ENCODE data around the gene KRT9.

DNA sequence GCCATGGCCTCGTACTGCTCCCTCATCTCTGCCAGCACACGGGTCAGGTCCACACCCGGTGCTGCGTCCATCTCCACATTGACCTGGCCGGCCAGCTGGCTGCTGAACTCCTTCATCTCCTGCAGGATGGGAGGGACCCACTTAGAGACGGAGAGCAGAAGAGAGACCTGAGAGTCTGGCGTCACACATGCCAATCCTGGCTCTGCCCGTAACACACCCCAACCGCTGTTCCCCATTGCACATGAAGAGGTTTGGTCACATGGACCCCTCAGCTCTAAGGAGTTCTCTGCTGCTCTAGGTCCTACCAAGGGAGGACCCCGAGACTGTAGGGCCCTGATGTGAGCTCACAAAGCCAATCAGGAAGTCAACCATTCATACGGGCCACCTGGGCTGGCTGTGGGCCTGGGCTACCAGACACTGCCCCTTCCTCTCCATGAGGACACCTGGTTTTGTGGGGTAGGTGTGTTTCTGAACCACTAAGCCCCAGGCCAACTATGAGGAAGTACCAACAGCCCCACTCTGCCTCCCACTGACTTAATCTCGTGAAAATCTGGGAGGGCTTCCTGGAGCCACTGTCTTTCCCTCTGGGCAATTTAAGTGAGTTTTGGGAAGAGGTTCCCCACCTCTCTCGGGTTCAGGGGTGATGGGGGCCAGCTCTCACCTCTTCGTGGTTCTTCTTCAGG, 55.6 kb downstream of the KRT9 start:
- TF ChIP-seq EP300 (IDR thresholded peaks at IDR 0.05) = no peak
- TF ChIP-seq, protein P1, sequence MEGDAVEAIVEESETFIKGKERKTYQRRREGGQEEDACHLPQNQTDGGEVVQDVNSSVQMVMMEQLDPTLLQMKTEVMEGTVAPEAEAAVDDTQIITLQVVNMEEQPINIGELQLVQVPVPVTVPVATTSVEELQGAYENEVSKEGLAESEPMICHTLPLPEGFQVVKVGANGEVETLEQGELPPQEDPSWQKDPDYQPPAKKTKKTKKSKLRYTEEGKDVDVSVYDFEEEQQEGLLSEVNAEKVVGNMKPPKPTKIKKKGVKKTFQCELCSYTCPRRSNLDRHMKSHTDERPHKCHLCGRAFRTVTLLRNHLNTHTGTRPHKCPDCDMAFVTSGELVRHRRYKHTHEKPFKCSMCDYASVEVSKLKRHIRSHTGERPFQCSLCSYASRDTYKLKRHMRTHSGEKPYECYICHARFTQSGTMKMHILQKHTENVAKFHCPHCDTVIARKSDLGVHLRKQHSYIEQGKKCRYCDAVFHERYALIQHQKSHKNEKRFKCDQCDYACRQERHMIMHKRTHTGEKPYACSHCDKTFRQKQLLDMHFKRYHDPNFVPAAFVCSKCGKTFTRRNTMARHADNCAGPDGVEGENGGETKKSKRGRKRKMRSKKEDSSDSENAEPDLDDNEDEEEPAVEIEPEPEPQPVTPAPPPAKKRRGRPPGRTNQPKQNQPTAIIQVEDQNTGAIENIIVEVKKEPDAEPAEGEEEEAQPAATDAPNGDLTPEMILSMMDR (IDR thresholded peaks at IDR 0.05) = no peak
- TF ChIP-seq POLR2A (IDR thresholded peaks at IDR 0.05) = no peak
- TF ChIP-seq POLR2AphosphoS5 (IDR thresholded peaks at IDR 0.05) = no peak
